Spinal cord (tissue), 10 donors: ENCODE results near the gene FAM149A. TPM values are rescaled to one million over a fixed set of nuclear protein-coding genes. Genes with fewer than 3 reads are reported as not detected.
A peak's percentile ranks its signal among the peaks of the same experiment; 100 is the strongest.

ENCODE experiments used
- DNase-seq, 6 donors: peaks; one replicate each; pipeline versions ENCODE4 v3.0.0 to v3.0.0-alpha.2; 2013 to 2015; ENCODE audit warnings: low spot score in 6 of 6, low read depth in 4 of 6
- H3K27ac ChIP-seq: one replicate; pipeline ENCODE4 v1.5.1; 2013; ENCODE audit warnings: low read depth, low read length, control low read depth
- H3K27me3 ChIP-seq: one replicate; pipeline ENCODE4 v1.6.1; 2013; ENCODE audit warnings: low read length; ENCODE audit not compliant: control insufficient read depth, insufficient read depth
- H3K36me3 ChIP-seq: one replicate; pipeline ENCODE4 v1.6.1; 2013; ENCODE audit warnings: low read length; ENCODE audit not compliant: control insufficient read depth, insufficient read depth
- H3K4me1 ChIP-seq: one replicate; pipeline ENCODE4 v1.6.1; 2013; ENCODE audit warnings: low read length; ENCODE audit not compliant: control insufficient read depth, insufficient read depth
- H3K4me3 ChIP-seq: one replicate; pipeline ENCODE4 v1.5.1; 2013; ENCODE audit warnings: low read depth, low read length, control low read depth
- H3K9me3 ChIP-seq: one replicate; pipeline ENCODE4 v1.6.1; 2013; ENCODE audit warnings: low read length; ENCODE audit not compliant: control insufficient read depth, insufficient read depth
- WGBS: methylation state at CpG from one replicate; pipeline ENCODE4 v1.1.5; 2013; ENCODE audit warnings: missing lambda C conversion rate; ENCODE audit not compliant: insufficient coverage; 5-methylcytosine and 5-hydroxymethylcytosine counted together
- polyA plus RNA-seq, 2 donors: library from polyadenylated mRNA; unstranded; fragments of 120-200 nt; gene quantifications; one replicate each; pipeline ENCODE4 v1.2.1, GENCODE V29; 2013; ENCODE audit not compliant: insufficient read length in 2 of 2
- total RNA-seq, 2 donors: library from RNA; depleted of rRNA in 1 of 2; stranded (reverse); fragments of 120-200 nt in 1 of 2; fragments of >200 nt in 1 of 2; gene quantifications; one replicate each; pipeline versions ENCODE4 v1.2.3 to v1.2.4, GENCODE V29; 2013 to 2014
- donor health status: healthy.

FAM149A gene
- total and polyA plus RNA-seq, 4 donors = 20.4 to 37.8 (median 27.1) TPM

- Histone ChIP-seq H3K27me3 (no peaks in the 10 kb centered on the region), H3K27ac (peak overlapping the region; percentile 85)
- DNase-seq = peak; percentile 15 to 80 (median 44)
Measured at GRCh38 chr4:186192066-186192612, 87.6 kb downstream of the FAM149A start.

GRCh38 chr4:186193851-186194250 lies 89.3 kb downstream of the FAM149A start:
- WGBS = no CpG with 5 or more reads among the region's 5 CpGs
- Histone ChIP-seq H3K9me3 (no peaks in the 10 kb centered on the region), H3K27me3 (no peaks in the 10 kb centered on the region), H3K4me1 (peaks cover 19% of the 10 kb centered on the region), H3K4me3 (no peak overlapping the region), H3K36me3 (peaks cover 13% of the 10 kb centered on the region), H3K27ac (no peak overlapping the region)
- no peak for DNase-seq

More at GRCh38 chr4:186192066-186192612, 87.6 kb downstream of the FAM149A start:
- Histone ChIP-seq H3K4me1 (peaks cover 19% of the 10 kb centered on the region), H3K4me3 (peak overlapping the region; percentile 71), H3K9me3 (no peaks in the 10 kb centered on the region), H3K36me3 (peaks cover 12% of the 10 kb centered on the region)
- WGBS = 0% methylated on average over 18 of the region's 22 CpGs

GRCh38 chr4:186196063-186196462 lies 91.6 kb downstream of the FAM149A start:
- no peak for DNase-seq
- WGBS = 98% methylated on average over 5 of the region's 6 CpGs
- H3K27me3 ChIP-seq = no peaks in the 10 kb centered on the region
- H3K9me3 ChIP-seq = no peaks in the 10 kb centered on the region
- H3K36me3 ChIP-seq = peaks cover 13% of the 10 kb centered on the region
- no peak overlapping the region for H3K27ac ChIP-seq
- H3K4me1 ChIP-seq = peaks cover 11% of the 10 kb centered on the region
- H3K4me3 ChIP-seq = no peak overlapping the region

GRCh38 chr4:186200516-186200915 lies 96.0 kb downstream of the FAM149A start:
- Histone ChIP-seq H3K27ac (no peak overlapping the region), H3K9me3 (no peaks in the 10 kb centered on the region), H3K4me1 (peaks cover 7% of the 10 kb centered on the region), H3K4me3 (no peak overlapping the region), H3K27me3 (no peaks in the 10 kb centered on the region), H3K36me3 (peaks cover 11% of the 10 kb centered on the region)
- peak in 3 of 6 donors; percentile 10 to 85 (median 47) for DNase-seq
- 46% methylated on average over 3 of the region's 6 CpGs for WGBS

- no peak overlapping the region for H3K27ac ChIP-seq
Measured at GRCh38 chr4:186201010-186201409, 96.5 kb downstream of the FAM149A start.

GRCh38 chr4:186201535-186202230 lies 97.2 kb downstream of the FAM149A start:
- H3K9me3 ChIP-seq = no peaks in the 10 kb centered on the region
- peaks cover 7% of the 10 kb centered on the region for H3K4me1 ChIP-seq
- 54% methylated on average over 7 of the region's 9 CpGs for WGBS
- no peak overlapping the region for H3K27ac ChIP-seq
- no peak overlapping the region for H3K4me3 ChIP-seq
- peaks cover 9% of the 10 kb centered on the region for H3K36me3 ChIP-seq
- DNase-seq = no peak
- no peaks in the 10 kb centered on the region for H3K27me3 ChIP-seq

More at GRCh38 chr4:186201010-186201409, 96.5 kb downstream of the FAM149A start:
- H3K4me1 ChIP-seq = peaks cover 7% of the 10 kb centered on the region
- H3K4me3 ChIP-seq = no peak overlapping the region
- no peak for DNase-seq
- peaks cover 9% of the 10 kb centered on the region for H3K36me3 ChIP-seq
- no CpG with 5 or more reads among the region's 7 CpGs for WGBS
- H3K27me3 ChIP-seq = no peaks in the 10 kb centered on the region
- H3K9me3 ChIP-seq = no peaks in the 10 kb centered on the region

GRCh38 chr4:186202490-186203140 lies 98.1 kb downstream of the FAM149A start:
- H3K4me3 ChIP-seq = no peak overlapping the region
- DNase-seq = no peak
- H3K27me3 ChIP-seq = no peaks in the 10 kb centered on the region
- H3K27ac ChIP-seq = no peak overlapping the region
- peaks cover 6% of the 10 kb centered on the region for H3K36me3 ChIP-seq
- H3K4me1 ChIP-seq = peaks cover 7% of the 10 kb centered on the region
- whole genome bisulfite sequencing = 94% methylated on average over 6 of the region's 8 CpGs
- no peaks in the 10 kb centered on the region for H3K9me3 ChIP-seq

- WGBS = 92% methylated on average over 8 of the region's 12 CpGs
- no peak for DNase-seq
- H3K27ac ChIP-seq = no peak overlapping the region
- H3K4me1 ChIP-seq = peaks cover 7% of the 10 kb centered on the region
- H3K27me3 ChIP-seq = no peaks in the 10 kb centered on the region
- H3K4me3 ChIP-seq = no peak overlapping the region
- no peaks in the 10 kb centered on the region for H3K9me3 ChIP-seq
- peaks cover 6% of the 10 kb centered on the region for H3K36me3 ChIP-seq
Measured at GRCh38 chr4:186203406-186203805, 98.9 kb downstream of the FAM149A start.

- H3K4me3 ChIP-seq = no peak overlapping the region
Measured at GRCh38 chr4:186204103-186204559, 99.6 kb downstream of the FAM149A start.

More at GRCh38 chr4:186204103-186204559, 99.6 kb downstream of the FAM149A start:
- no peak overlapping the region for H3K27ac ChIP-seq
- peaks cover 7% of the 10 kb centered on the region for H3K4me1 ChIP-seq
- H3K36me3 ChIP-seq = peaks cover 12% of the 10 kb centered on the region
- 35% methylated on average over 43 of the region's 45 CpGs for WGBS
- H3K27me3 ChIP-seq = no peaks in the 10 kb centered on the region
- DNase-seq = no peak
- peaks cover 5% of the 10 kb centered on the region for H3K9me3 ChIP-seq
